RWPE1 (cell line): ENCODE data around the gene FKBP6.
"Not testable (repeated sequence)": the region's sequence is repeated elsewhere in the genome, so short reads cannot be mapped to it uniquely, and the experiment has no call there.

ENCODE experiments used
- CTCF ChIA-PET: fragments of 350-600 bp; sonication (Branson Sonifier 250); formaldehyde crosslinking; extraction: SDS; loops from one replicate; lab custom pipeline; 2021; lab: Yijun Ruan, JAX
- POLR2A ChIA-PET: fragments of 400-600 bp; formaldehyde crosslinking; extraction: SDS; loops from one replicate; lab custom pipeline; 2020; ENCODE audit warnings: antibody characterized with exemption; ENCODE audit not compliant: low non-redundant PET; lab: Yijun Ruan, JAX
- DNase-seq: peaks from one replicate; pipeline ENCODE4 v3.0.0; 2012; ENCODE audit warnings: low spot score
- H3K27ac ChIP-seq: fragments of 450-650 bp; 2 replicates; pipeline ENCODE4 v1.5.1; 2017
- CTCF ChIP-seq: fragments of 450-650 bp; conservative IDR thresholded peaks from 2 replicates; pipeline ENCODE4 v1.5.1; 2017; ENCODE audit warnings: low read depth, mild to moderate bottlenecking

The FKBP6 gene

DNA sequence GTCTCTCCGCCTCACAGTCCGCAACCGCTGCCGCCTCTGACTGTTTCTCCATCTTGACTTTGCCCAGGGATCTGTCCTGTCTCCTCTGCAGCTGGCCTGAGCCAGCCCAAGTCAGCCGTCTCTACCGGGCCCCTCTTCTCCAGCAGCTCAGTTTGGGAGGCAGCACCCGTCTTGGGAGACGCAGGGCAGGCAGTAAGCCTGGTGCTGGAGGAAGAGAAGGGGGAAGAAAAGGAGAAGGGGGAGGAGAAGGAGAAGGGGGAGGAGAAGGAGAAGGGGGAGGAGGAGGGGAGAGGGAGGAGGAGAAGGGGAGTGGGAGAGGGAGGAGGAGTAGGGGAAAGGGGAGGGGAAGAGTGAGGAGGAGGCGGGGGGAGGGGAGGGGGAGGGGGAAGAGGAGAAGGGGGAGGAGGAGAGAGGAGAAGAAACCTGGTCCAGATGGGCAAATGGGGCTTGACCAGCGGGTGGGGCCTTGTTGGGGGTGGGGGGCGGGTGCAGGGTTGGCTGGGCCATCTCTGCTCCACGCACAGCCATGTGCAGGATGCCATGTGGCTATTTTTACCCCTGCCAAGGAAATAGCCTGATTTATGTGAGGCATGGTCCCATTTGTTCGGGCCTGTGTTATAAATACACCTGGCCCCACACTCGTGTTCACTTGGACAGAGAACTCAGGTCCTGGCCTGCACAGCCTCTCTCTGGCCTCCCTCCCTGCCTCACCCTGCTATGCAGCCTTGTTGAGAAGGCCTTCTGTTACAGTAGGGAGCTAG lies 69.7 kb downstream of the FKBP6 start:
- CTCF ChIA-PET: no interaction called here
- H3K27ac ChIP-seq: no peak overlapping the region
- POLR2A ChIA-PET: no interaction called here

DNA sequence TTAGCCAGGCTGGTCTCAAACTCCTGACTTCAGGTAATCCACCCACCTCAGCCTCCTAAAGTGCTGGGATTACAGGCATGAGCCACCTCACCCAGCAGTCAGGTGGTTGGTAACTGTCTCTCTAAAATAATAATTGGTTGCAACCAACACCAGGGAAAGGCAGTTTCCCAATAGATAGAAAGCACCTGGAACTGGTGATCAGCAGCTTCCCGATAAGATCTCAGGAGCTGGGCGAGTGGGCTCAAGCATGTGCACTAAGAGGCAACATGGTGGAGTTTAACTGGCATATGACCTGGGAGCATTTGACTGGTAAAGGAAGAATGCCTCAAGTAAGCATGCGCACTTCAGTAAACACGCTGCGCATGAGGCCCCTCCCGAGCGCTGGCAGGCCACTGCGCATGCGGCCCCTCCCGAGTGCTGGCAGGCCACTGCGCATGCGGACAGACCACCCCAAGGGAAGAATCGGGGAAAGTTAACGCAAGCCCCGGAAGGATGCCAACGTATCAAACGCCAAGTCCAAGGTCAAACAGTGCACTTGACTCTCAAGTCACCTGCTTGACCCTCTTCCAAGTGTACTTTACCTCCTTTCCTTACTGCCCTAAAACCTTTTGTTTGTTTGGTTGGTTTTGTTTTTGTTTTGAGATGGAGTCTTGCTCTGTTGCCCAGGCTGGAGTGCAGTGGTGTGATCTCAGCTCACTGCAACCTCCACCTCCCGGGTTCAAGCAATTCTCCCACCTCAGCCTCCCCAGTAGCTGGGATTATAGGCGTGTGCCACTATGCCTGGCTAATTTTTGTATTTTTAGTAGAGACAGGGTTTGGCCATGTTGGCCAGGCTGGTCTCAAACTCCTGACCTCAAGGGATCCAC lies 71.5 kb downstream of the FKBP6 start:
- CTCF ChIA-PET, H3K27ac ChIP-seq, DNase-seq, POLR2A ChIA-PET: not testable (repeated sequence)

More for the DNA sequence above, 69.7 kb downstream of the FKBP6 start:
- DNase-seq: no peak
- no peak for TF ChIP-seq CTCF

DNA sequence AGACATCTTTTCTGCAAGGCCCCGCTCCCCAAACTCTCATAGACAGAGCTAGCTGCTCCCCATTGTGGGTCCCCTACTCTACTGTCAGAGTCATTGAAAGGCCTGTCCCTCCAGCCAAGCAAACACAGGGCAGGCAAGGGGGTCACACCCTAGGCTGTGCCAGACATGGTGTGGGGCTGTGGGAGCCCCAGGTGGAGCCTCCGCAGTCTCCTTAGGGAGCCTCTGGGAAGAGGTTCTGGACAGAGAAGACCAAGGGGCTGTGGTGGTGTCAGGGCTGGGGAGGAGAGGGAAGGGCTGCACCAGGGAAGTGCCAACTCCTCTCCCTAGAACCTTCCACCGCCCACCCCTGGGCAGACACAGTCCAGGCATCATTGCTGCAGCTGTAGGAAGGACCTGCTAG lies 76.9 kb downstream of the FKBP6 start:
- CTCF ChIA-PET, H3K27ac ChIP-seq: not testable (repeated sequence)

More for the DNA sequence above, 76.9 kb downstream of the FKBP6 start:
- POLR2A ChIA-PET, DNase-seq: not testable (repeated sequence)
